Measurements from ENCODE around the gene DOC2B.

- no peak for TF ChIP-seq CTCF (optimal IDR thresholded peaks at IDR 0.05 in 1 of 3, IDR thresholded peaks at IDR 0.05 in 1 of 3, conservative IDR thresholded peaks at IDR 0.05 in 1 of 3; ENCODE audit: extremely low read depth in 1 of 3, insufficient read depth in 2 of 3, low read length in 3 of 3)
- no peak for TF ChIP-seq EZH2 (IDR thresholded peaks at IDR 0.05; ENCODE audit: low read length)
These were observed 1.6 kb upstream of the DOC2B start for GRCh38 chr17:183021-183420.
